Effector memory CD4-positive, alpha-beta T cell (primary cell): ENCODE results near the gene GEMIN4.
A peak's percentile ranks its signal among the peaks of the same experiment; 100 is the strongest.
"Not testable (repeated sequence)": the region's sequence is repeated elsewhere in the genome, so short reads cannot be mapped to it uniquely, and the experiment has no call there.

ENCODE experiments used
- DNase-seq, 3 donors: peaks; one replicate each; pipeline ENCODE4 v3.0.0-alpha.2; 2020
- H3K27ac ChIP-seq: 2 replicates; pipeline ENCODE4 v1.7.0; 2013; ENCODE audit warnings: mild to moderate bottlenecking, low read length, moderate library complexity; ENCODE audit not compliant: insufficient read depth, poor library complexity, severe bottlenecking
- H3K27me3 ChIP-seq: replicated peaks from 2 replicates; pipeline ENCODE4 v1.7.0; 2013; ENCODE audit warnings: mild to moderate bottlenecking, low read length; ENCODE audit not compliant: insufficient read depth, control insufficient read depth, poor library complexity, severe bottlenecking
- H3K36me3 ChIP-seq: 2 replicates; pipeline ENCODE4 v1.7.0; 2013; ENCODE audit warnings: mild to moderate bottlenecking, low read length, moderate library complexity; ENCODE audit not compliant: control insufficient read depth, insufficient read depth
- H3K4me1 ChIP-seq: 2 replicates; pipeline ENCODE4 v1.7.0; 2013; ENCODE audit warnings: low read length, mild to moderate bottlenecking; ENCODE audit not compliant: control insufficient read depth, insufficient read depth, poor library complexity, severe bottlenecking
- H3K4me3 ChIP-seq: 2 replicates; pipeline ENCODE4 v1.7.0; 2013; ENCODE audit warnings: low read length, low read depth, mild to moderate bottlenecking; ENCODE audit not compliant: insufficient read depth, poor library complexity, severe bottlenecking
- H3K9me3 ChIP-seq: 2 replicates; pipeline ENCODE4 v1.7.0; 2013; ENCODE audit warnings: mild to moderate bottlenecking, low read length, moderate library complexity; ENCODE audit not compliant: control insufficient read depth

Gene GEMIN4

DNA sequence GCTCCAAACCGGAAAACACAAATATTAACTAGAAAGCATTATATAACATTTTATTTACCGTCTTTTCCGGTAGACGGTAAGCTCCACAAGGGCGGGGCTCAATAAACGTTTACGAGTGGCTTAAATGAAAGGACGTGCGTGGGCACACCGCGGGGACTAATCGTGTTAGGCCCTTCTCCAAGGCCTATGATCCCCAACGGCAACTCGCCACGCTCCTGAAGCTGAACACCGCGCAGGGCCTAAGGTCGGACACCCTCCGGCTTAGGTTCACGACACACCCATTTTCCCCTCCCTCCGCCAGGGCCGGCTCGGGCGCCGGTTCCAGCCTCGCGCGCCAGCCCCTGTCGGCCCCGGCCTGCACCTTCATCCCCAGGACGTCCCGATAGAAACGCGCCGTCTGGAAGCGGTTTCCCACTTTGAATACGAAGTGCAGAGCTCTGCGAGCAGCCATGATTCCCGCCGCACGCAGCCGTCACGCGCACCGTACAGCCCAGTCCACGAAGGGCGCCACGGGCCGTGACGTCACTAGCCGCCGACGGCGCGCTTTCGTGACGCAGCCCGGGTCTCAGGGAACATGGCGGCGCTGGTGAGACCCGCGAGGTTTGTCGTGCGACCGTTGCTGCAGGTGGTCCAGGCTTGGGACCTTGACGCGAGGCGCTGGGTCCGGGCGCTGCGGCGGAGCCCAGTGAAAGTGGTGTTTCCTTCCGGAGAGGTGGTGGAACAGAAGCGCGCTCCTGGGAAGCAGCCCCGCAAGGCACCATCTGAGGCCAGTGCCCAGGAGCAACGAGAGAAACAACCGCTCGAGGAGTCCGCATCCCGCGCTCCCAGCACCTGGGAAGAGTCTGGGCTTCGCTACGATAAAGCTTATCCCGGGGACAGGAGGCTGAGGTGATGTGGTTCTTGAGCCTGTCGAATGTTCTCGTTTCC is 30.0 kb upstream of the GEMIN4 start, which contains the start of the genes GLOD4 and MRM3:
TSS of gene GLOD4 (minus strand) at position 476 of the 927 bp plus-strand sequence. CDS start at position 451, 25 bp downstream.
TSS of gene MRM3 (plus strand) at position 549 of the 927 bp plus-strand sequence. CDS start at position 575, 26 bp downstream.
- peak within 1 kb of the TSS; percentile 93 for H3K4me3 ChIP-seq
- H3K27me3 ChIP-seq, result no peaks in the 10 kb centered on the region
- DNase-seq, result peak; percentile 87 to 91 (median 91)

DNA sequence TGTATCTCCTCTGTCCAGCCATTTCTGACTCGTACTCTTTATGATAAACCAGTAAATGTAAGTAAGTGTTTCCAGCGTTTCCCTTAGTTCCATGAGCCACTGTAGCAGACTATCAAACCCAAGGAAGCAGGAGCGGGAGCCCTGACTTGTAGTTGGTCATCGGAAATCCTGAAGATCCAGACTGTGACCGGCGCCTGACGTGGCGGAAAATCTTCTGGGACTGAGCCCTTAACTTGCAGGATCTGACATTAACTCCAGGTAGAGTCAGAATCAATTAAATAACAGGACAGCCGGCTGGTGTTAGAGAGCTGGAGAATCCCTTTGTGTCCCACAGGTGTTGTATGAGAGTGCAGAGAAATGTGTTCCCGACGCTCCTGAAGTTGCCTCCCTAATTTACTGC is 26.0 kb upstream of the GEMIN4 start:
- no peak overlapping the region for H3K4me3 ChIP-seq
- H3K36me3 ChIP-seq, result peaks cover 52% of the 10 kb centered on the region
- H3K27ac ChIP-seq, result no peak overlapping the region
- no peak for DNase-seq
- H3K4me1 ChIP-seq, result peaks cover 6% of the 10 kb centered on the region
- H3K27me3 ChIP-seq, result no peaks in the 10 kb centered on the region
- H3K9me3 ChIP-seq, result no peaks in the 10 kb centered on the region

More for the DNA sequence above, 30.0 kb upstream of the GEMIN4 start, which contains the start of the genes GLOD4 and MRM3:
- Histone ChIP-seq H3K36me3 (peaks cover 23% of the 10 kb centered on the region), H3K27ac (peak within 1 kb of the TSS; percentile 88), H3K4me1 (peaks cover 6% of the 10 kb centered on the region), H3K9me3 (no peaks in the 10 kb centered on the region)

GRCh38 chr17:774313-774584 is 22.2 kb upstream of the GEMIN4 start:
- peaks cover 76% of the 10 kb centered on the region for H3K36me3 ChIP-seq

DNA sequence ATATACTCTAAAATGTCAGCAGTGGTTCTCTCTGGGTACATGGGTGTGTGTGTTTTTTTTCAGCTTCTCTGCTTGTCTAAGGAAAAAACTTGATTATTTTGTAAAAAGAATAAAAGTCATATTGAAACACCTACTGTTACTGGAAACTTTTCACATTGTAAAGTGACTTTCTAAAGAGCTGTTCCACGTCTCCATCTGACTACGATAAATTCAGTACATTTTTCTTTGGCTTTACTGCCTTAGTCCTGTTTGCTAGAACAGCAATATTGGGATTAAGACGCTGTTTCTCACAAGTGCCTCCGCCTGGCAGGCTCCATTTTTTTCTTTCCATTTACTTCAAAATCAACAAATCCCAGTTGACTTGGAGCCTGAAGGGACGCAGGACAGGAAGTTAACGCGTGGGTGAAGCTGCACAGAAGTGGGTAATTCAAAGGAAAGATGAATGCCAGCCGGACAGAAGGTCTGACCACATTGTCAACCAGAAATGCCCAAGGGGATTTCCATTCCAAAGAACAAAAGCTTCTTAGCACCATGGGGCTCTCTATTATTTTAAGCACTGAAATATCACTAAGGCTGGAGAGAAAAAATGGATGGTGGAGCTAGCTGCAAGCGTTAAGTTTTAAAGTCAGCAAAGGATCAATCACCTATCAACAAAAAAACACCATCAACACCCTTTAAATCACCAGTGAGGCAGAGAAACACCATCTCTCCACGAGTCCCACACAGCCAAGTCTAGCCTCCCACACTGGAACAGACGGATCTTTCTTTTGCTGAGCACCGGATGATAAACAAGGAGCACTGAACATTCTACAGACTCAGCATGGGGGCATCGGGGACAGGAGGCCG is 21.6 kb upstream of the GEMIN4 start:
- Histone ChIP-seq H3K27me3 (no peaks in the 10 kb centered on the region), H3K27ac (no peak overlapping the region), H3K4me3 (no peak overlapping the region), H3K36me3 (peaks cover 81% of the 10 kb centered on the region), H3K9me3 (no peaks in the 10 kb centered on the region), H3K4me1 (no peaks in the 10 kb centered on the region)
- no peak for DNase-seq

More at GRCh38 chr17:774313-774584, 22.2 kb upstream of the GEMIN4 start:
- DNase-seq, result no peak
- H3K4me3 ChIP-seq, result no peak overlapping the region
- H3K9me3 ChIP-seq, result no peaks in the 10 kb centered on the region
- H3K27me3 ChIP-seq, result no peaks in the 10 kb centered on the region
- H3K4me1 ChIP-seq, result no peaks in the 10 kb centered on the region
- H3K27ac ChIP-seq, result no peak overlapping the region

GRCh38 chr17:773016-773415 is 21.0 kb upstream of the GEMIN4 start:
- no peak for DNase-seq
- H3K27ac ChIP-seq, result no peak overlapping the region
- no peaks in the 10 kb centered on the region for H3K27me3 ChIP-seq
- no peaks in the 10 kb centered on the region for H3K9me3 ChIP-seq
- no peaks in the 10 kb centered on the region for H3K4me1 ChIP-seq
- no peak overlapping the region for H3K4me3 ChIP-seq
- peaks cover 76% of the 10 kb centered on the region for H3K36me3 ChIP-seq

DNA sequence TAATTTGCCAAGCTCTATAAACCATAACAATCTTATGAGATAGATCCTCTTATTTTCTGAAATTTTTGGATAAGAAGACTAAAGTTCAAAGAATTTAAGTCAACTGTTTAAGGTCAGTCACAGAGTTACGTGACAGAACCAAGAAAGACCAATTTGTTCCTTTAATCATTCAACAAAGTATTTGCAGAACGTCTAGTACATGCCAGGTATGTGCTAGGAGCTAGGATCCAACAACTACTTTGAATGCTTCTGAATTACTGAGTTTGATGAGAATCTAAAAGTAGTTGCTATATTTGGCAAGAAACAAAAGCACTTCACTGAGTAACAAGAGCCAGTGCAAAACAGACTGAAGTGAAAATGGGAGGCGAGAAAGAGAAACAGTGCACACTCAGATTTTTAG is 15.0 kb upstream of the GEMIN4 start:
- H3K27me3 ChIP-seq, result no peaks in the 10 kb centered on the region
- DNase-seq, result no peak
- no peaks in the 10 kb centered on the region for H3K9me3 ChIP-seq
- H3K36me3 ChIP-seq, result peaks cover 43% of the 10 kb centered on the region
- no peaks in the 10 kb centered on the region for H3K4me1 ChIP-seq
- no peak overlapping the region for H3K27ac ChIP-seq
- no peak overlapping the region for H3K4me3 ChIP-seq

- Histone ChIP-seq H3K9me3 (no peaks in the 10 kb centered on the region), H3K27me3 (no peaks in the 10 kb centered on the region), H3K27ac (no peak overlapping the region), H3K4me1 (no peaks in the 10 kb centered on the region), H3K4me3 (no peak overlapping the region), H3K36me3 (peaks cover 9% of the 10 kb centered on the region)
- DNase-seq, result no peak
These were observed 8.3 kb upstream of the GEMIN4 start for GRCh38 chr17:760371-760770.

GRCh38 chr17:759964-760363 is 7.9 kb upstream of the GEMIN4 start:
- Histone ChIP-seq H3K36me3 (peaks cover 5% of the 10 kb centered on the region), H3K27me3 (no peaks in the 10 kb centered on the region), H3K9me3 (no peaks in the 10 kb centered on the region), H3K27ac (no peak overlapping the region), H3K4me1 (no peaks in the 10 kb centered on the region), H3K4me3 (no peak overlapping the region)
- DNase-seq, result no peak

DNA sequence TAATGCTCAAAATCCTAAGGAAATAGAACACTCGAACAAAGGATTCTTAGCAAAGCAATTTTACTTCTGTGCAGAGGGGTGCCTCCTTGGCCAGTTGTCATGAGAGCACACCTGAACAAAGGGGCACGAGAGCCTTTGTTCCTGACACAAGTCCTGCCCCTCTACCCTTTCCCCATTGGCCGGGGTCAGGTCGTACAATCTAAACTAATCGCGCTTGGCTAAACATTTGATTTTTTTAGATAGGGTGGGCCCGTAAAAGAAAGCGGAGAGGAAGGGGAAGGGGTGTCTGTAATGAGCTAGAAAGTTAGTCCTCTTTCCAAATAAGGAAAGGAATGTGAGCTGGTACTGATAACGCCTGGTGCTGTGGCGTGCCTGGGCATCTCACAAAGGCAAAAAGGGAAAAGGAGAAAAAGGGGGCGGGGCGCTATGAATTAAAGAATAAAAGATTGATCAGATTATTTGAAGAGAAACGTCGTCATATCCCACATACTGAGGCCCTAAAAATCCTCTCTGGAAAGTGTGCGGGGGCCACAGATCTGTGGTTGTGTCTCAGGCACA is 4.0 kb upstream of the GEMIN4 start:
- not testable (repeated sequence) for H3K36me3 ChIP-seq, H3K4me1 ChIP-seq, DNase-seq

More for the DNA sequence above, 4.0 kb upstream of the GEMIN4 start:
- H3K9me3 ChIP-seq, H3K27me3 ChIP-seq, H3K4me3 ChIP-seq, H3K27ac ChIP-seq: not testable (repeated sequence)
